ENCODE results near the gene CEP55. TPM values are rescaled to one million over a fixed set of nuclear protein-coding genes. Genes with fewer than 3 reads are reported as not detected.

Gene CEP55
- total and polyA plus RNA-seq, 2 of the 8 experiments (the other 6 are each of a cell fraction or from before 2014, with no cell fraction given), result 7.0 to 19.6 TPM

DNA sequence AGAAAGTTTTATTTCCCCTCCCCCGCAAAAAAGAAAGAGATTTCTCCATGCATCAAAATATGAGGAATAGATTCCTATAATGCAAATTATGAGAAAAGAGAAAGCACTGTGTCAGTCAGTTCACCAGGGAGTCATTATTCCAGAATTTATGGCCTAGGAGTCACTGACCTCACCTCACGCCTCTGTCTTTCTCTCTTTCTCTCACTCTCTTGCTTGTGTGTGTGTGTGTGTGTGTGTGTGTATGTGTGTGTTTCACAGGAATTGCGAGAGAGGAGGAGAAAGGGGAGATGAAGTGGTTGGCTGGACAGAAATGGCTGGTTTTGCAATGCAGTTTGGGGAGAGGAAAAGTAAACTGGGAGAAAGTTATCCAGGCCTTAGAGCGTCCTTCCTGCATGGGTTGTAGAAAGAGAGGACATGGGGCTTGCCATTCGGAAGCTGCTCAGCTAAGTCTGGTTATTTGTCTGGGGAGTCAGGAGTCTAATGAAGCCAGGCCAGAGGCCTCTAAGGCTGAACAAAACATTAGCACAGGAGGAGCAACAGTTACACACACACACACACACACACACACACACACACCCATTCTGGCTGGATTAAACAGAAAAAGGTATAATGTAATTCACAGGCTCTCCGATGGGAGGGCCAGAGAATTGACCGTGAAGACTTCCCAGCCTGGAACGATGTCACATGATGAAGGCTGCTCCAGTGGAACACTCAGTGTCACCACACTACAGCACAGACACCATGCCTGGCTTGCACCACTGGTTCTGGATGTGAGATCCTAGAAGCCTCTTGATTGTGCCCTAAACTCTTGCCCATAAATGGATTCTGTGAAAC lies 57.3 kb downstream of the CEP55 start (continued):
- TF ChIP-seq, protein P1, sequence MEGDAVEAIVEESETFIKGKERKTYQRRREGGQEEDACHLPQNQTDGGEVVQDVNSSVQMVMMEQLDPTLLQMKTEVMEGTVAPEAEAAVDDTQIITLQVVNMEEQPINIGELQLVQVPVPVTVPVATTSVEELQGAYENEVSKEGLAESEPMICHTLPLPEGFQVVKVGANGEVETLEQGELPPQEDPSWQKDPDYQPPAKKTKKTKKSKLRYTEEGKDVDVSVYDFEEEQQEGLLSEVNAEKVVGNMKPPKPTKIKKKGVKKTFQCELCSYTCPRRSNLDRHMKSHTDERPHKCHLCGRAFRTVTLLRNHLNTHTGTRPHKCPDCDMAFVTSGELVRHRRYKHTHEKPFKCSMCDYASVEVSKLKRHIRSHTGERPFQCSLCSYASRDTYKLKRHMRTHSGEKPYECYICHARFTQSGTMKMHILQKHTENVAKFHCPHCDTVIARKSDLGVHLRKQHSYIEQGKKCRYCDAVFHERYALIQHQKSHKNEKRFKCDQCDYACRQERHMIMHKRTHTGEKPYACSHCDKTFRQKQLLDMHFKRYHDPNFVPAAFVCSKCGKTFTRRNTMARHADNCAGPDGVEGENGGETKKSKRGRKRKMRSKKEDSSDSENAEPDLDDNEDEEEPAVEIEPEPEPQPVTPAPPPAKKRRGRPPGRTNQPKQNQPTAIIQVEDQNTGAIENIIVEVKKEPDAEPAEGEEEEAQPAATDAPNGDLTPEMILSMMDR (IDR thresholded peaks at IDR 0.05; ENCODE audit: control extremely low read depth in 1 of 3, insufficient read depth in 1 of 3, low read depth in 1 of 3, low read length in 3 of 3), result no peak
- TF ChIP-seq SP1 (IDR thresholded peaks at IDR 0.05; ENCODE audit: low read depth, low read length) (no peak), KDM5A (IDR thresholded peaks at IDR 0.05; ENCODE audit: low read length) (no peak), TEAD4 (IDR thresholded peaks at IDR 0.05; ENCODE audit: low read depth, low read length) (no peak), SAP30 (IDR thresholded peaks at IDR 0.05; ENCODE audit: insufficient read depth, insufficient replicate concordance, low read length) (no peak)

Measured in H1 (cell line).